Airway epithelial cell (primary cell): Measurements from ENCODE around the gene RNF111. TPM values are rescaled to one million over a fixed set of nuclear protein-coding genes. Genes with fewer than 3 reads are reported as not detected.

Experiments used
- total RNA-seq: library from RNA; depleted of rRNA; stranded (reverse); fragments of >200 nt; gene quantifications from 2 replicates; pipeline ENCODE4 v1.2.3, GENCODE V29; 2015

The RNF111 gene
- total RNA-seq, result 11.0 and 19.6 TPM in 2 replicates

DNA sequence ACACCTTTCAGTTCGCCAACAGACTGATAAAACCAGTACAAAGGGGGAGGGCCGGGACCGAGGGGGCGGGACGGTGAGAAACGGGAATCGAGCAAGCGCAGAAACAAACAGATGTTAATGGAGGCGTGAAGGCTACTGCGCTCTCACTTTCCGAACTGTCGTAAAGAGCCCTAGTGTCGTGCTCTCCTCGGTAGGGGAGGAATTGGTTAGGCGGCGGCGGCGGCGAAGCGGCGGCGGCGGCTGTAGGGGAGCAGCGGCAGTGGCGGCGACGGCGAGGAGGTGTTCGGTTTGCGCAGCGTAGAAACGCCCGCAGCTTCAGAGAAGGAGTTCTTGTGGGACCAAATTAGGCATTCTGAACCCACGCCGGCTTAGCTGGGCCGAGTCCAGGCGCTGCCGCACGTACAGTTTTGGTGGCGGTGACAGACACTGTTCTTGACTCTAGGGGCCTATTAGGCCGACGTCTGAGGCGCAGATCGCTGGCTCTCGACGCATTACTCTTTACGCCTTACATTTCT lies at the start of gene RNF111:
Gene RNF111, plus strand, starts transcription at position 173 of the 515 bp plus-strand sequence. CDS start 43,160 bp downstream, outside the sequence.

DNA sequence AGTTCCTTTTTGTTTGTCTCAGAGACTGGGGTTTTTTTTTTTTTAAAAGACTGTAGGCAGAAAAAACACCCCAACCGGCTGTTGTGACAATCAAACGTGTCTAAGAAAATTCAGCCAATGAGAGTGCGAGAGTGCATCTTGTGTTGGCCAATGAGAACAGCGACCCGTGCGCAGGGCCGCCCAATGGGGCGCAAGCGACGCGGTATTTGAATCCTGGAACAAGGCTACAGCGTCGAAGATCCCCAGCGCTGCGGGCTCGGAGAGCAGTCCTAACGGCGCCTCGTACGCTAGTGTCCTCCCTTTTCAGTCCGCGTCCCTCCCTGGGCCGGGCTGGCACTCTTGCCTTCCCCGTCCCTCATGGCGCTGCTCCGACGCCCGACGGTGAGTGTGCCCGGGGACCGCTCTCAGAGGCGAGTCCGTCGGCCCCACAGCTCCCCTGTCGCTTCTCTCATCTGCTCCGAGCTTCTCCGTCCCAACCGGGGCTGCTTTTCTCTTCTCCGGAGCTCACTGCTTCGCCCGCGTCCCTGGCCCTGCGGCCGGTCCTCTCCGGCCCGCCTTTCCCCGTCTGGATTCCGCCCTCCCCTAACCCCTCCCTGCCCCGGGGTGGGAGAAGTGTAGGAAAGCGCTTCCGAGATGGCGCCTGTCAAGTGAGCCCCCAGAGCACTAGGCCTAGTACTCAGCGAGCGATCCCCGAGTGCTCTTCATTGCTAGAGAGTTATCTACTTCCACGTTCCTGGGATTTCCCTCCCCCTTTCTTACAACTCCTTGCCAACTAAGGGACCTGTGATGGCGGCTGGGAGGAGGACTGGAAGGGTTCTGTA lies 117.7 kb downstream of the RNF111 start, which contains the start of gene CCNB2:
Gene CCNB2, plus strand, starts transcription at position 235 of the 821 bp plus-strand sequence. Its CDS starts 123 bp downstream, at position 358.

Other genes with a start within 250 kb of the RNF111 start
- 67.4 and 75.1 TPM in 2 replicates for gene ADAM10, start 238.0 kb upstream of the RNF111 start, total RNA-seq
- 6.7 and 9.8 TPM in 2 replicates for gene MINDY2, start 216.4 kb upstream of the RNF111 start, total RNA-seq
- 41.3 and 51.0 TPM in 2 replicates for gene SLTM, start 54.0 kb upstream of the RNF111 start, total RNA-seq
- gene CCNB2, start 117.5 kb downstream of the RNF111 start, total RNA-seq, result 61.9 and 64.3 TPM in 2 replicates
- gene LDHAL6B, start 219.2 kb downstream of the RNF111 start, total RNA-seq, result not detected in 2 replicates